Measurements from ENCODE around the gene IL15.

- TF ChIP-seq CTCF (IDR thresholded peaks at IDR 0.05; ENCODE audit: low read depth, low read length): no peak
- TF ChIP-seq EZH2phosphoT487 (IDR thresholded peaks at IDR 0.05; ENCODE audit: low read depth): no peak
Observed at GRCh38 chr4:141620715-141621114, 15.7 kb upstream of the IL15 start.
